ENCODE measurements around the gene PLA2G4D. TPM values are rescaled to one million over a fixed set of nuclear protein-coding genes. Genes with fewer than 3 reads are reported as not detected.

The PLA2G4D gene
- total and polyA plus RNA-seq, 2 experiments from 2014 or later, result 0.07 to 0.15 TPM

GRCh38 chr15:42020713-42021273 lies 73.6 kb downstream of the PLA2G4D start, which contains the start of gene PLA2G4E:
PLA2G4E (minus strand) TSS chr15:42021042; CDS start chr15:42021030, 12 bp downstream.
- Mint-ChIP-seq H3K27ac (no peak within 1 kb of the TSS), H3K36me3 (ENCODE audit: low read depth) (peaks cover 21% of the 10 kb centered on the region), H3K4me1 (no peaks in the 10 kb centered on the region; the same call in 2 of the 3 replicates)

More at GRCh38 chr15:42020713-42021273, 73.6 kb downstream of the PLA2G4D start, which contains the start of gene PLA2G4E:
- no peak within 1 kb of the TSS for H3K4me2 ChIP-seq
- no peak within 1 kb of the TSS for H3K27ac ChIP-seq (ENCODE audit: low read depth)
- no peaks in the 10 kb centered on the region for H3K4me1 ChIP-seq (ENCODE audit: insufficient read depth)
- H3K4me3 ChIP-seq, result no peak within 1 kb of the TSS
- H3K9me2 ChIP-seq (ENCODE audit: insufficient read depth), result no peaks in the 10 kb centered on the region
- TF ChIP-seq JUNB (IDR thresholded peaks at IDR 0.05; ENCODE audit: unreplicated experiment) (no peak), CREB1 (CRISPR knock-in tag; IDR thresholded peaks at IDR 0.05; ENCODE audit: low read depth) (no peak), ETS1 (IDR thresholded peaks at IDR 0.05) (no peak), ZNF331 (CRISPR knock-in tag; IDR thresholded peaks at IDR 0.05; ENCODE audit: low read depth) (no peak), STAT1 (IDR thresholded peaks at IDR 0.05; ENCODE audit: unreplicated experiment) (no peak), REST (IDR thresholded peaks at IDR 0.05; ENCODE audit: unreplicated experiment) (no peak), ZNF462 (CRISPR knock-in tag; IDR thresholded peaks at IDR 0.05) (no peak), NANOG (IDR thresholded peaks at IDR 0.05; ENCODE audit: borderline replicate concordance) (no peak), CTCF (conservative IDR thresholded peaks at IDR 0.05; ENCODE audit: low read depth in 2 of 2) (no peak)
- no peak for DNase-seq (ENCODE audit: low spot score)
- Mint-ChIP-seq H3K9me3 (peaks cover 50% of the 10 kb centered on the region), H3K27me3 (ENCODE audit: insufficient read depth, low read depth, poor library complexity) (peaks cover 2% of the 10 kb centered on the region), H3K4me3 (no peak within 1 kb of the TSS)
- H2AFZ ChIP-seq, result no peak within 1 kb of the TSS
- no peaks in the 10 kb centered on the region for H3K79me2 ChIP-seq (replicated peaks; ENCODE audit: insufficient read depth)
- H3F3A ChIP-seq (replicated peaks; ENCODE audit: low read depth), result no peaks in the 10 kb centered on the region
- no peaks in the 10 kb centered on the region for H4K20me1 ChIP-seq (replicated peaks; ENCODE audit: insufficient read depth)
- H3K36me3 ChIP-seq (ENCODE audit: insufficient read depth), result no peaks in the 10 kb centered on the region
- no peaks in the 10 kb centered on the region for H3K27me3 ChIP-seq (ENCODE audit: insufficient read depth)
- ATAC-seq, result no peak
